GM18519 (cell line): Measurements from ENCODE around the gene CEP76.

ENCODE experiments used
- ATAC-seq: cut with Tn5 transposase; IDR thresholded peaks from one replicate; pipeline ENCODE4 v1.9.1; 2021; ENCODE audit warnings: mild to moderate bottlenecking, moderate library complexity; ENCODE audit not compliant: unreplicated experiment, low FRiP score

Gene CEP76

GRCh38 chr18:12702221-12703095 lies at the start of gene CEP76, which contains the start of gene PSMG2:
CEP76 (minus strand) TSS chr18:12702723; CDS start chr18:12702548, 175 bp downstream.
PSMG2 (plus strand) TSS chr18:12703042; CDS start chr18:12703108, 66 bp downstream.
- ATAC-seq, result peak; percentile 57

- no peak for ATAC-seq
Measured at GRCh38 chr18:12751891-12752290, 49.4 kb upstream of the CEP76 start.

- ATAC-seq, result no peak
Measured at GRCh38 chr18:12751503-12751884, 49.0 kb upstream of the CEP76 start.

GRCh38 chr18:12750715-12751502 lies 48.4 kb upstream of the CEP76 start:
- no peak for ATAC-seq

- ATAC-seq, result no peak
Measured at GRCh38 chr18:12750076-12750714, 47.7 kb upstream of the CEP76 start.

GRCh38 chr18:12749121-12749520 lies 46.6 kb upstream of the CEP76 start:
- no peak for ATAC-seq

- ATAC-seq, result no peak
Measured at GRCh38 chr18:12748671-12749070, 46.1 kb upstream of the CEP76 start.

- ATAC-seq, result no peak
Measured at GRCh38 chr18:12747530-12748315, 45.2 kb upstream of the CEP76 start.

GRCh38 chr18:12745095-12745795 lies 42.7 kb upstream of the CEP76 start:
- no peak for ATAC-seq

- ATAC-seq, result no peak
Measured at GRCh38 chr18:12744103-12744502, 41.6 kb upstream of the CEP76 start.

- no peak for ATAC-seq
Measured at GRCh38 chr18:12742453-12742852, 39.9 kb upstream of the CEP76 start.

- ATAC-seq, result no peak
Measured at GRCh38 chr18:12741351-12741750, 38.8 kb upstream of the CEP76 start.

- no peak for ATAC-seq
Measured at GRCh38 chr18:12737243-12737902, 34.9 kb upstream of the CEP76 start.

- no peak for ATAC-seq
Measured at GRCh38 chr18:12726774-12727550, 24.4 kb upstream of the CEP76 start.

- no peak for ATAC-seq
Measured at GRCh38 chr18:12726331-12726730, 23.8 kb upstream of the CEP76 start.

- ATAC-seq, result no peak
Measured at GRCh38 chr18:12722731-12723130, 20.2 kb upstream of the CEP76 start.

- no peak for ATAC-seq
Measured at GRCh38 chr18:12721495-12722275, 19.2 kb upstream of the CEP76 start.

GRCh38 chr18:12711446-12711845 lies 8.9 kb upstream of the CEP76 start:
- ATAC-seq, result no peak
